Liver (tissue), 9 donors: ENCODE measurements around the gene C19orf12. TPM values are rescaled to one million over a fixed set of nuclear protein-coding genes. Genes with fewer than 3 reads are reported as not detected.

Source experiments
- DNase-seq: peaks from one replicate; pipeline ENCODE4 v3.0.0-alpha.2; 2017; ENCODE audit warnings: low spot score
- H3K27ac ChIP-seq, 2 donors: one replicate each; pipeline ENCODE4 v1.7.0; 2013; ENCODE audit warnings: inconsistent platforms in 2 of 2, low read length in 2 of 2, control low read depth in 1 of 2, low read depth in 1 of 2, mild to moderate bottlenecking in 1 of 2
- H3K27me3 ChIP-seq, 4 donors: one replicate each; pipeline versions ENCODE4 v1.6.1 to v1.7.0; 2013; ENCODE audit warnings: low read length in 3 of 4, inconsistent platforms in 1 of 4, mild to moderate bottlenecking in 1 of 4, moderate library complexity in 1 of 4; ENCODE audit not compliant: control insufficient read depth in 4 of 4, insufficient read depth in 4 of 4
- H3K36me3 ChIP-seq, 4 donors: one replicate each; pipeline versions ENCODE4 v1.6.1 to v1.7.0; 2013; ENCODE audit warnings: low read length in 3 of 4, mild to moderate bottlenecking in 3 of 4, low read depth in 1 of 4, moderate library complexity in 1 of 4; ENCODE audit not compliant: control insufficient read depth in 4 of 4, insufficient read depth in 3 of 4
- H3K4me1 ChIP-seq, 4 donors: one replicate each; pipeline versions ENCODE4 v1.6.1 to v1.7.0; 2013; ENCODE audit warnings: low read length in 3 of 4, mild to moderate bottlenecking in 3 of 4, moderate library complexity in 1 of 4; ENCODE audit not compliant: control insufficient read depth in 4 of 4, insufficient read depth in 4 of 4
- H3K4me3 ChIP-seq, 3 donors: one replicate each; pipeline versions ENCODE4 v1.6.1 to v1.7.0; 2013; ENCODE audit warnings: low read length in 3 of 3, control low read depth in 1 of 3, low read depth in 1 of 3, mild to moderate bottlenecking in 1 of 3
- H3K9ac ChIP-seq, 2 donors: one replicate each; pipeline ENCODE4 v1.7.0; 2013; ENCODE audit warnings: low read length in 2 of 2, mild to moderate bottlenecking in 2 of 2, moderate library complexity in 2 of 2, control low read depth in 1 of 2, low read depth in 1 of 2
- H3K9me3 ChIP-seq, 4 donors: one replicate each; pipeline versions ENCODE4 v1.6.1 to v1.7.0; 2013; ENCODE audit warnings: low read length in 3 of 4; ENCODE audit not compliant: control insufficient read depth in 4 of 4
- ATF3 ChIP-seq: IDR thresholded peaks from 2 replicates; pipeline ENCODE4 v1.6.1; 2016; ENCODE audit warnings: antibody characterized with exemption
- CTCF ChIP-seq: fragments of 150-350 bp; IDR thresholded peaks from 2 replicates; pipeline ENCODE4 v1.5.1; 2017; ENCODE audit warnings: improper control_type of control experiment, low read depth, low read length; ENCODE audit not compliant: missing input control
- EGR1 ChIP-seq, 2 donors: IDR thresholded peaks; 2 replicates each; pipeline ENCODE4 v1.6.1; 2016 to 2018; ENCODE audit warnings: antibody characterized with exemption in 2 of 2, low read depth in 2 of 2
- FOXA2 ChIP-seq: IDR thresholded peaks from 2 replicates; pipeline ENCODE4 v1.6.1; 2016; ENCODE audit warnings: antibody characterized with exemption
- GABPA ChIP-seq, 2 donors: IDR thresholded peaks in 1 of 2; conservative IDR thresholded peaks in 1 of 2; 2 replicates each; pipeline ENCODE4 v1.6.1; 2016; ENCODE audit warnings: antibody characterized with exemption in 2 of 2, mild to moderate bottlenecking in 1 of 2, moderate library complexity in 1 of 2
- HNF4A ChIP-seq, 2 donors: conservative IDR thresholded peaks; 2 replicates each; pipeline ENCODE4 v1.6.1; 2016; ENCODE audit warnings: antibody characterized with exemption in 2 of 2, mild to moderate bottlenecking in 2 of 2
- HNF4G ChIP-seq: IDR thresholded peaks from 2 replicates; pipeline ENCODE4 v1.6.1; 2016; ENCODE audit warnings: antibody characterized with exemption
- MAX ChIP-seq: IDR thresholded peaks from 2 replicates; pipeline ENCODE4 v1.6.1; 2016; ENCODE audit warnings: antibody characterized with exemption
- NR2F2 ChIP-seq: IDR thresholded peaks from 2 replicates; pipeline ENCODE4 v1.6.1; 2016; ENCODE audit warnings: antibody characterized with exemption
- RAD21 ChIP-seq, 2 donors: IDR thresholded peaks; 2 replicates each; pipeline ENCODE4 v1.6.1; 2016; ENCODE audit warnings: antibody characterized with exemption in 2 of 2, mild to moderate bottlenecking in 2 of 2
- REST ChIP-seq: IDR thresholded peaks from 2 replicates; pipeline ENCODE4 v1.6.1; 2016; ENCODE audit warnings: antibody characterized with exemption, mild to moderate bottlenecking
- RXRA ChIP-seq, 2 donors: IDR thresholded peaks; 2 replicates each; pipeline ENCODE4 v1.6.1; 2017 to 2018; ENCODE audit warnings: antibody characterized with exemption in 2 of 2, mild to moderate bottlenecking in 1 of 2
- SP1 ChIP-seq: IDR thresholded peaks from 2 replicates; pipeline ENCODE4 v1.6.1; 2018; ENCODE audit warnings: antibody characterized with exemption, mild to moderate bottlenecking
- TAF1 ChIP-seq: conservative IDR thresholded peaks from 2 replicates; pipeline ENCODE4 v1.6.1; 2016; ENCODE audit warnings: antibody characterized with exemption, mild to moderate bottlenecking
- YY1 ChIP-seq: IDR thresholded peaks from 2 replicates; pipeline ENCODE4 v1.6.1; 2016; ENCODE audit warnings: antibody characterized with exemption, mild to moderate bottlenecking
- ZBTB33 ChIP-seq: IDR thresholded peaks from 2 replicates; pipeline ENCODE4 v1.6.1; 2016; ENCODE audit warnings: antibody characterized with exemption
- WGBS: extraction: QIAGEN DNeasy Blood & Tissue Kit; methylation state at CpG from one replicate; pipeline ENCODE4 v1.1.7; 2013; 5-methylcytosine and 5-hydroxymethylcytosine counted together
- polyA plus RNA-seq, 2 donors: library from polyadenylated mRNA; stranded (reverse) in 1 of 2; unstranded in 1 of 2; fragments of 200-250 nt in 1 of 2; fragments of >200 nt in 1 of 2; fragmentation: Nextera tagmentation in 1 of 2; extraction: Ambion mirVana in 1 of 2; gene quantifications; one replicate each; pipeline versions ENCODE4 v1.2.1 to v1.2.3, GENCODE V29; 2013 to 2015
- total RNA-seq, 2 donors: library from RNA; depleted of rRNA; stranded (reverse); fragments of >200 nt; gene quantifications; one replicate each; pipeline ENCODE4 v1.2.3, GENCODE V29; 2014
- donor health status: healthy.
- donor health status: healthy.
- donor health status: healthy.
- donor health status: healthy.
- donor health status: healthy.

The C19orf12 gene
- total and polyA plus RNA-seq, 4 donors: 21.2 to 82.8 (median 40.1) TPM

GRCh38 chr19:29665826-29666577, 49.1 kb downstream of the C19orf12 start:
- WGBS: 3% methylated on average over 30 of the region's 30 CpGs
- Histone ChIP-seq H3K27ac (peak overlapping the region; percentile 71 to 76), H3K9ac (peak overlapping the region; percentile 61 to 90), H3K4me3 (peak overlapping the region; percentile 76 to 90 (median 86)), H3K36me3 (no peaks in the 10 kb centered on the region), H3K4me1 (peaks cover 24 to 52% (median 29%) of the 10 kb centered on the region in 4 donors), H3K27me3 (no peaks in the 10 kb centered on the region), H3K9me3 (no peaks in the 10 kb centered on the region)
- TF ChIP-seq SP1: peak; percentile 47
- TF ChIP-seq RXRA (IDR thresholded peaks at IDR 0.05): peak in 1 of 2 donors; percentile 48
- no peak for TF ChIP-seq RAD21 (IDR thresholded peaks at IDR 0.05)
- no peak for TF ChIP-seq NR2F2
- no peak for DNase-seq

- Histone ChIP-seq H3K27me3 (no peaks in the 10 kb centered on the region), H3K9me3 (no peaks in the 10 kb centered on the region), H3K36me3 (no peaks in the 10 kb centered on the region), H3K9ac (peak within 1 kb of the TSS; percentile 61 to 90), H3K4me1 (peaks cover 21 to 52% (median 27%) of the 10 kb centered on the region in 4 donors), H3K27ac (peak within 1 kb of the TSS; percentile 71 to 76), H3K4me3 (peak within 1 kb of the TSS; percentile 76 to 90 (median 86))
- under 1% methylated on average over 75 of the region's 75 CpGs for WGBS
- TF ChIP-seq HNF4G (no peak), ATF3 (no peak), EGR1 (IDR thresholded peaks at IDR 0.05; ENCODE audit: low read depth in 2 of 2) (no peak), REST (no peak), GABPA (IDR thresholded peaks at IDR 0.05 in 1 of 2, conservative IDR thresholded peaks at IDR 0.05 in 1 of 2) (no peak), TAF1 (no peak), HNF4A (conservative IDR thresholded peaks at IDR 0.05) (no peak), RXRA (IDR thresholded peaks at IDR 0.05) (no peak), FOXA2 (no peak), MAX (no peak), SP1 (no peak), CTCF (no peak), ZBTB33 (no peak), RAD21 (IDR thresholded peaks at IDR 0.05) (peak in 1 of 2 donors; percentile 3), YY1 (no peak), NR2F2 (peak; percentile 27)
- peak; percentile 91 for DNase-seq
These were observed 49.7 kb downstream of the C19orf12 start, which contains the start of gene PLEKHF1 for GRCh38 chr19:29665215-29665825. Gene PLEKHF1, plus strand, starts transcription at chr19:29665461. Its CDS starts 8,379 bp downstream, at chr19:29673840.
